Smooth muscle cell (in vitro differentiated cells): Measurements from ENCODE around the gene AP5Z1. TPM values are rescaled to one million over a fixed set of nuclear protein-coding genes. Genes with fewer than 3 reads are reported as not detected.

ENCODE experiments used
- DNase-seq: peaks from one replicate; lab custom pipeline; 2025; ENCODE audit not compliant: unreplicated experiment; lab: John Stamatoyannopoulos, UW
- H2AFZ ChIP-seq: fragments of 200-600 bp; sonication (generic); 2 replicates; pipeline ENCODE4 v1.6.0; 2016; ENCODE audit warnings: antibody characterized with exemption, low read depth, mild to moderate bottlenecking
- H3F3A ChIP-seq: fragments of 200-600 bp; sonication (generic); 2 replicates; pipeline ENCODE4 v1.6.0; 2017; ENCODE audit warnings: antibody characterized with exemption, low read depth
- H3K27ac ChIP-seq: fragments of 200-600 bp; sonication (generic); 2 replicates; pipeline ENCODE4 v1.5.1; 2016; ENCODE audit warnings: low read depth, mild to moderate bottlenecking
- H3K27me3 ChIP-seq: fragments of 200-600 bp; sonication (generic); 2 replicates; pipeline ENCODE4 v1.6.1; 2016; ENCODE audit warnings: low read depth, mild to moderate bottlenecking
- H3K36me3 ChIP-seq: fragments of 200-600 bp; sonication (generic); 2 replicates; pipeline ENCODE4 v1.5.1; 2016; ENCODE audit warnings: low read depth
- H3K4me1 ChIP-seq: fragments of 200-600 bp; sonication (generic); 2 replicates; pipeline ENCODE4 v1.5.1; 2016; ENCODE audit warnings: low read depth
- H3K4me2 ChIP-seq: fragments of 200-600 bp; sonication (generic); 2 replicates; pipeline ENCODE4 v1.6.0; 2016; ENCODE audit warnings: mild to moderate bottlenecking
- H3K4me3 ChIP-seq: fragments of 200-600 bp; sonication (generic); 2 replicates; pipeline ENCODE4 v1.5.1; 2016; ENCODE audit warnings: mild to moderate bottlenecking
- H3K79me2 ChIP-seq: fragments of 200-600 bp; sonication (generic); 2 replicates; pipeline ENCODE4 v1.6.0; 2016; ENCODE audit warnings: low read depth, mild to moderate bottlenecking
- H3K9ac ChIP-seq: fragments of 200-600 bp; sonication (generic); 2 replicates; pipeline ENCODE4 v1.6.0; 2016; ENCODE audit warnings: low read depth
- H3K9me3 ChIP-seq: fragments of 200-600 bp; sonication (generic); replicated peaks from 2 replicates; pipeline ENCODE4 v1.5.1; 2016; ENCODE audit warnings: low read depth
- H4K20me1 ChIP-seq: fragments of 200-600 bp; sonication (generic); 2 replicates; pipeline ENCODE4 v1.6.0; 2016; ENCODE audit warnings: low read depth
- CTCF ChIP-seq: fragments of 200-600 bp; sonication (generic); IDR thresholded peaks from 2 replicates; pipeline ENCODE4 v1.5.1; 2017; ENCODE audit warnings: borderline replicate concordance, mild to moderate bottlenecking, antibody characterized with exemption; ENCODE audit not compliant: insufficient read depth, poor library complexity, severe bottlenecking
- WGBS: methylation state at CpG from one replicate; pipeline ENCODE4 v1.1.7; 2016; ENCODE audit warnings: low lambda C conversion rate; 5-methylcytosine and 5-hydroxymethylcytosine counted together
- polyA plus RNA-seq: library from polyadenylated mRNA; unstranded; fragments of >200 nt; fragmentation: Nextera tagmentation; extraction: Ambion mirVana; gene quantifications from 2 replicates; pipeline ENCODE4 v1.2.1, GENCODE V29; 2016
- total RNA-seq: library from RNA; depleted of rRNA; stranded (reverse); fragments of >200 nt; gene quantifications from 2 replicates; pipeline ENCODE4 v1.2.3, GENCODE V29; 2014

Gene AP5Z1
- total and polyA plus RNA-seq, 2 experiments from 2014 or later = 16.6 to 37.6 TPM

GRCh38 chr7:4745265-4745919 is 30.0 kb upstream of the AP5Z1 start:
- WGBS = 32% methylated on average over 9 of the region's 18 CpGs
- H3K9ac ChIP-seq = peak overlapping the region; percentile 92
- H3K27ac ChIP-seq = peak overlapping the region; percentile 99
- no peaks in the 10 kb centered on the region for H4K20me1 ChIP-seq
- peak overlapping the region; percentile 51 for H3K4me3 ChIP-seq
- peak overlapping the region; percentile 85 for H3K4me2 ChIP-seq
- H3K9me3 ChIP-seq = no peaks in the 10 kb centered on the region
- peaks cover 25% of the 10 kb centered on the region for H3K4me1 ChIP-seq
- no peaks in the 10 kb centered on the region for H3K36me3 ChIP-seq
- H2AFZ ChIP-seq = no peak overlapping the region
- no peaks in the 10 kb centered on the region for H3K27me3 ChIP-seq
- peaks cover 24% of the 10 kb centered on the region for H3F3A ChIP-seq
- TF ChIP-seq CTCF = no peak
- no peak for DNase-seq
- peaks cover 57% of the 10 kb centered on the region for H3K79me2 ChIP-seq

GRCh38 chr7:4745971-4746919 is 29.2 kb upstream of the AP5Z1 start:
- DNase-seq = no peak
- peaks cover 24% of the 10 kb centered on the region for H3F3A ChIP-seq
- WGBS = 57% methylated on average over 12 of the region's 12 CpGs
- H3K4me2 ChIP-seq = peak overlapping the region; percentile 85
- H3K4me1 ChIP-seq = peaks cover 25% of the 10 kb centered on the region
- H3K27me3 ChIP-seq = no peaks in the 10 kb centered on the region
- TF ChIP-seq CTCF = no peak
- peaks cover 52% of the 10 kb centered on the region for H3K79me2 ChIP-seq
- no peaks in the 10 kb centered on the region for H3K9me3 ChIP-seq
- H3K36me3 ChIP-seq = no peaks in the 10 kb centered on the region
- H2AFZ ChIP-seq = no peak overlapping the region
- H4K20me1 ChIP-seq = no peaks in the 10 kb centered on the region
- peak overlapping the region; percentile 99 for H3K27ac ChIP-seq
- H3K4me3 ChIP-seq = peak overlapping the region; percentile 51
- peak overlapping the region; percentile 92 for H3K9ac ChIP-seq

- peaks cover 25% of the 10 kb centered on the region for H3K4me1 ChIP-seq
- peaks cover under 1% of the 10 kb centered on the region for H4K20me1 ChIP-seq
- peak overlapping the region; percentile 99 for H3K27ac ChIP-seq
- no peak overlapping the region for H3K4me3 ChIP-seq
- H3K79me2 ChIP-seq = peaks cover 50% of the 10 kb centered on the region
- H3K36me3 ChIP-seq = no peaks in the 10 kb centered on the region
- WGBS = 94% methylated on average over 22 of the region's 22 CpGs
- H3K9ac ChIP-seq = no peak overlapping the region
- DNase-seq = no peak
- peaks cover 24% of the 10 kb centered on the region for H3F3A ChIP-seq
- TF ChIP-seq CTCF = no peak
- H3K4me2 ChIP-seq = peak overlapping the region; percentile 85
- H3K9me3 ChIP-seq = no peaks in the 10 kb centered on the region
- no peaks in the 10 kb centered on the region for H3K27me3 ChIP-seq
- no peak overlapping the region for H2AFZ ChIP-seq
These were observed 28.4 kb upstream of the AP5Z1 start for GRCh38 chr7:4747013-4747412.
